Tibial nerve (tissue), 3 donors: ENCODE results near the gene ISCA1.

Experiments
- EP300 ChIP-seq, 2 donors: sonication (generic); formaldehyde crosslinking; IDR thresholded peaks; one replicate each; pipeline ENCODE4 v1.6.1; 2017; ENCODE audit warnings: antibody characterized with exemption in 2 of 2, mild to moderate bottlenecking in 1 of 2
- POLR2A ChIP-seq, 2 donors: fragments of 450-650 bp; IDR thresholded peaks; one replicate each; pipeline ENCODE4 v1.6.1; 2017; ENCODE audit warnings: antibody characterized with exemption in 2 of 2, mild to moderate bottlenecking in 2 of 2, moderate library complexity in 2 of 2

- no peak for TF ChIP-seq EP300 (IDR thresholded peaks at IDR 0.05)
- no peak for TF ChIP-seq POLR2A (IDR thresholded peaks at IDR 0.05)
Observed at GRCh38 chr9:86285261-86285660, 2.9 kb upstream of the ISCA1 start.
